ENCODE results near the gene ELFN1.

Gene ELFN1

DNA sequence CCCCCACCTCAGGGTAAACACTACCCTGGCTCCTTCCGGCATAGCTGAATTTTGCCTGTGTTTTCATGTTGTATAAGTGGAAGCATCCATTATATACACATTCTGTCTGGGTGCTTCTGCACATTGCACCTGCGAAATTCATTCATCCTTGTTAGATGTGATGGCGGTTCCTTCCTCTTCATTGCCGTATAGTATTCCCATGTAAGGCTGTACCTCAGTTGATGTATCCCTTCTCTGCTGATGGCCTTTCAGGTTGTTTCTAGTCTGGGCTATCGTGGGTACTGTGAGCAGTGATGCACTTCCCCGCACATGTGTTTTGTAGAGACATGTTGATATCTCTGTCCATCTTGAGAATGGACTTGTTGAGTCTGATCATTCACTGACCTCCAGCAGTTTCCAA lies 28.9 kb downstream of the ELFN1 start:
- no peak overlapping the region for H3K4me3 ChIP-seq (ENCODE audit: low read depth, low read length)
- TF ChIP-seq, protein P1, sequence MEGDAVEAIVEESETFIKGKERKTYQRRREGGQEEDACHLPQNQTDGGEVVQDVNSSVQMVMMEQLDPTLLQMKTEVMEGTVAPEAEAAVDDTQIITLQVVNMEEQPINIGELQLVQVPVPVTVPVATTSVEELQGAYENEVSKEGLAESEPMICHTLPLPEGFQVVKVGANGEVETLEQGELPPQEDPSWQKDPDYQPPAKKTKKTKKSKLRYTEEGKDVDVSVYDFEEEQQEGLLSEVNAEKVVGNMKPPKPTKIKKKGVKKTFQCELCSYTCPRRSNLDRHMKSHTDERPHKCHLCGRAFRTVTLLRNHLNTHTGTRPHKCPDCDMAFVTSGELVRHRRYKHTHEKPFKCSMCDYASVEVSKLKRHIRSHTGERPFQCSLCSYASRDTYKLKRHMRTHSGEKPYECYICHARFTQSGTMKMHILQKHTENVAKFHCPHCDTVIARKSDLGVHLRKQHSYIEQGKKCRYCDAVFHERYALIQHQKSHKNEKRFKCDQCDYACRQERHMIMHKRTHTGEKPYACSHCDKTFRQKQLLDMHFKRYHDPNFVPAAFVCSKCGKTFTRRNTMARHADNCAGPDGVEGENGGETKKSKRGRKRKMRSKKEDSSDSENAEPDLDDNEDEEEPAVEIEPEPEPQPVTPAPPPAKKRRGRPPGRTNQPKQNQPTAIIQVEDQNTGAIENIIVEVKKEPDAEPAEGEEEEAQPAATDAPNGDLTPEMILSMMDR (IDR thresholded peaks at IDR 0.05; ENCODE audit: low read depth, low read length) = no peak

DNA sequence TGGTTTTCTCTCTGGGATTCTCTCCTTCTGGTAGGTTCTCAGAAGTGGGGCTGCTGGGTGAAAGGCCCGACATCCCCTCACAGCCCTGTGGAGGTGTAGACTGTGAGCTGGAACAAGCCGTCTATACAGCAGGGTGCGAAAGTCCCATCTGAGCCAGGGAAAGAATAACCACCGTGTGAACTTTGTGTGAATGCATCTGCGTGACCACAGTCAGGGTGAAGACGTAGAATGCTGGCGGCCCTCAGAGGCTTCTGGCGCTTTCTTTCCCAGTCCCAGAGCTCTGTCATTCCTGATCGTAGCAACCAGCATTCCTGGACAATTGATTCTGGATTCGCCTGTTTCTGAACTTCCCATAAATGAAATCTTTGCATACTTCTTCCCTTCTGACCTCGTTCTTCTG lies 30.0 kb downstream of the ELFN1 start:
- TF ChIP-seq, protein P1 (IDR thresholded peaks at IDR 0.05; ENCODE audit: low read depth, low read length) = no peak
- no peak overlapping the region for H3K4me3 ChIP-seq (ENCODE audit: low read depth, low read length)

DNA sequence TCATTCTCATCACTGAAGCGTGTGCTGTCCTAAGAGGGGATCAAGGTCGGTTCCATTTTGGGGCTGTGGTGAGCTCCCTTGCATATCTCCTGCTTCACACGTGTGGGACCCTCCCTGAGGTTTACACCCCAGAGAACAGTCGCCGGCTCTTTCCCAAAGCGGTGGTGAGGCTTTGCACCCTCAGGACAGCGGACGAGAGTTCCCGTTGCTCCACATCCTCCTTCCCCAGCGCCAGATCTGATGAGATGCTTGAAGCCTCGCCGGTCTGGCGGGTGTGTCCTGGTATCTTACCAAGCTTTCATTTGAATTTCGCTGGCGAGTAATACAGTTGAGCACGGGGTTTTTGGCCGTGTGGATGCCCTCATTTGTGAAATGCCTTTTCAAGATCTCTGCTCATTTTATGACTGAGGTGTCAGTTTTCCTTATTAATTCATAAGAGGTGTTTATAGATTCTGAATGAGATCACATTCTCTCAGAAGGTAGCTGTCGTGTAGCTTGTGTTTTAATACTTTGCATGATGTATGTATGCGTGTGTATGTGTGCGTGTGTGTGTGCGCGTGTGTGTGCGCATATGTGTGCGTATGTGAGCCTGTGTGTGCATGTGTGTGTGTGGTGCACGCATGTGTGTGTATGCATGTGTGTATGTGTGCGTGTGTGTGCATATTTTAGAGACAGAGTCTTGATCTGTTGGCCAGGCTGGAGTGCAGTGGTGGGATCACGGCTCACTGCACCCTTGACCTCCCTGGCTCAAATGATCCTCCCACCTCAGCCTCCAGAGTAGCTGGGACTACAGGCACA lies 30.7 kb downstream of the ELFN1 start:
- H3K4me3 ChIP-seq (ENCODE audit: low read depth, low read length) = no peak overlapping the region
- TF ChIP-seq, protein P1 (IDR thresholded peaks at IDR 0.05; ENCODE audit: low read depth, low read length) = no peak

DNA sequence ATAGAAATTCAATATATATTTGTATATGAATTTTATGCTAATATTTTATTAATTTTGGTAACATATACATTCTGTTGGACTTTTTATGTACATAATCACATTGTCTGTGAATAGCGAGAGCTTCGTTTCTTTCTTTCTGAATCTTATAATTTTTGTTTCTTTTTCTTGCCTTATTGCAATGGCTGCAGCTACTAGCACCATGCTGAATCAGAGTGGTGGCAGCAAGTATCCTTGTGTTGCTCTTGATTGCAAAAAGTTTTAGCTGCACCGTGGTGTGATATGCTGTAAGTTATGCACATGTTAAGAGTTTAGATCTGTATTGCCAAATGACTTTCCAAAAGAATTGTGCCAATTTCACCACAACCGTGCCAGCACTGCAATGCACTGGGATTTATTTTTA lies 32.6 kb downstream of the ELFN1 start:
- TF ChIP-seq, protein P1 (IDR thresholded peaks at IDR 0.05; ENCODE audit: low read depth, low read length) = no peak
- no peak overlapping the region for H3K4me3 ChIP-seq (ENCODE audit: low read depth, low read length)

DNA sequence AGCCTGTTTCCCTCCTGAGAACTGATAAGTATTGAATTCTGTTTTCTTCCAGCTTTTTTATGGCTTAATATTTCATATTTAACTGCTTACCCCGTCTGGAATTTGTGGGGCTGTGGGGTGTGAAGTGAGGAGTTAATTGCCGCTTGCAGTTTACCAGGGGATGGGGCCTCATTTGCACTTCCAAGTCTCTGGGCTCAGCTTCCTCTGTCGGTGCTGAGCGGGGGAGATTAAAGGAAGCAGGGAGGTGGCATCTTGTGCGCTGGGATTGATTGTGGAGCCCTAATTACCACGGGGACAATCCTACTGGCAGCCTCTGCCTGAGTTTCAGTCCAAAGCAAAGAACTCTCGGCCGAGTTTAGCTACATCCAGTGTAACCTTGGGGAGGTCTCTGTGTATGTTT lies 33.4 kb downstream of the ELFN1 start:
- no peak overlapping the region for H3K4me3 ChIP-seq (ENCODE audit: low read depth, low read length)
- TF ChIP-seq, protein P1 (IDR thresholded peaks at IDR 0.05; ENCODE audit: low read depth, low read length) = no peak

DNA sequence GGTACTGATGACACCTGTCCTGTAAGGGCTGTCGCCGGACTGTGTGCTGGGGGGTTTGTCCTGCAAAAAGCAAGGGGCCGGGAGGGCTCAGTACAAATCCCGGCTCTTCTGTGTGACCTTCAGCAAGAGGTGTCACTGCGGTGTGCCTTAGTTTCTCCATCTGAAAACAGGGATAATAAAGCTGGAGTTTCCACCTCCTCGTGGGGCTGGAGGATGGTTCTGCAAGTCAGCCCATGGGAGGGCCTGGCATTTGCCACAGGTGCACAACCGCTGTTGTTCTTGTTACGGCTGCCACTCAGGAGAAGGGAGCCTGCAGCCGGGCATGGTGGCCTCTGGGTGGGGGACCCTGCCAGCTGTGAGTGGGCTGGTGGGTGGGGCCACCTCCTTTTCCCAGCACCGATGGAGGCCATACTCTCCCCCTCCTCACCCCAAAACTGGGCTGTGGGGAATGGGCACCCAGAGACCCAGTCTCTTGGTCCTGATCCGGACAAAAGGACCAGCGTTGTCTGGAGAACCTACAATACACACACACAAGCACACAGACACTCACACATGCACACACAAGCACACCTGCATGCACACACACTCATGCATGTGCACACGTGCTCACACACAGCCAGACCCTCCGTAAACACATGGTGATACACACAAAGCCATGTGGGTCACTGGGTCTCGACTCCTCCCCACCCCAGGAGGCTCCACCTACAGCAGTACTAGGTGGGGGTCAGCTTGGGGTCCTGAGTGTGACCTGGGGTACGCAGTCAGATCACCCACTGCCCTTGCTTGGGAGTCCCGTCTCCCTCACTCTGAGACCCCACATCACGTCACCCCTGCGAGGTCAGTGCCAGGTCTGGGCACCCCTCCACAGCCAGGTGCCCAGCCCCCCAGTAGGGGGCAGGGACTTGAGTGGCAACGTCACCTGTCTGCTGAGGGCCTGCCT lies 34.1 kb downstream of the ELFN1 start:
- H3K4me3 ChIP-seq (ENCODE audit: low read depth, low read length) = no peak overlapping the region
- TF ChIP-seq, protein P1 (IDR thresholded peaks at IDR 0.05; ENCODE audit: low read depth, low read length) = no peak
